Lower leg skin (tissue), 3 donors: ENCODE measurements around the gene SLC9A4.

ENCODE experiments used
- POLR2A ChIP-seq, 2 donors: fragments of 450-650 bp; IDR thresholded peaks; one replicate each; pipeline ENCODE4 v1.6.1; 2016 to 2017; ENCODE audit warnings: antibody characterized with exemption in 2 of 2, mild to moderate bottlenecking in 1 of 2, moderate library complexity in 1 of 2
- TF ChIP-seq, protein P1 (sequence below), 3 donors: fragments of 450-650 bp; IDR thresholded peaks; one replicate each; pipeline ENCODE4 v1.5.1; 2016; ENCODE audit warnings: antibody characterized with exemption in 3 of 3, mild to moderate bottlenecking in 3 of 3, moderate library complexity in 2 of 3

DNA sequence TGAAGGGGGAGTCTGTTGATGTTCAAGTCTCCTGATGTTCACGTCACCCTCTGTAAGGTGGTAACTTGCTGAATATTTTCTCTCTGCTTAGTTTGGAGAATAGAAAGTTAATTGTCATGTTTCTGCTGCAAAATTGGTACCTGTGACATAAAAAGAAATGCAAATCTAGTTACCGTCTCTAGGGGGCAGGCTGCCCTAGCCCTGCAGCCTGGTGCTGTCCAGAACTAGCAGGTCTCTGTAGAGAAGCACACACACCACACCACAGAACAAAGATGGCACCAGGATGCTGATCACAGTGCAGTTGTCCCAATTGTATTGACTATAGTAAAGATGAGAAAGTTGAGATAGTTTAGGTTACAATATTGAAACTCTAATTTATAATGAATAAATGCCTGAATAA is 47.0 kb downstream of the SLC9A4 start:
- no peak for TF ChIP-seq POLR2A (IDR thresholded peaks at IDR 0.05)
- TF ChIP-seq, protein P1, sequence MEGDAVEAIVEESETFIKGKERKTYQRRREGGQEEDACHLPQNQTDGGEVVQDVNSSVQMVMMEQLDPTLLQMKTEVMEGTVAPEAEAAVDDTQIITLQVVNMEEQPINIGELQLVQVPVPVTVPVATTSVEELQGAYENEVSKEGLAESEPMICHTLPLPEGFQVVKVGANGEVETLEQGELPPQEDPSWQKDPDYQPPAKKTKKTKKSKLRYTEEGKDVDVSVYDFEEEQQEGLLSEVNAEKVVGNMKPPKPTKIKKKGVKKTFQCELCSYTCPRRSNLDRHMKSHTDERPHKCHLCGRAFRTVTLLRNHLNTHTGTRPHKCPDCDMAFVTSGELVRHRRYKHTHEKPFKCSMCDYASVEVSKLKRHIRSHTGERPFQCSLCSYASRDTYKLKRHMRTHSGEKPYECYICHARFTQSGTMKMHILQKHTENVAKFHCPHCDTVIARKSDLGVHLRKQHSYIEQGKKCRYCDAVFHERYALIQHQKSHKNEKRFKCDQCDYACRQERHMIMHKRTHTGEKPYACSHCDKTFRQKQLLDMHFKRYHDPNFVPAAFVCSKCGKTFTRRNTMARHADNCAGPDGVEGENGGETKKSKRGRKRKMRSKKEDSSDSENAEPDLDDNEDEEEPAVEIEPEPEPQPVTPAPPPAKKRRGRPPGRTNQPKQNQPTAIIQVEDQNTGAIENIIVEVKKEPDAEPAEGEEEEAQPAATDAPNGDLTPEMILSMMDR (IDR thresholded peaks at IDR 0.05), result no peak
